Cardiac muscle cell (in vitro differentiated cells and primary cell): ENCODE results near the gene RSPH6A. TPM values are rescaled to one million over a fixed set of nuclear protein-coding genes. Genes with fewer than 3 reads are reported as not detected.

Source experiments
- DNase-seq, 2 donors: peaks; one replicate each; pipeline versions ENCODE4 v3.0.0 to v3.0.0-alpha.2; 2010 to 2017; ENCODE audit warnings: low read depth in 1 of 2, low spot score in 1 of 2
- H3K27ac ChIP-seq: fragments of 200-600 bp; sonication (generic); 2 replicates; pipeline ENCODE4 v1.5.1; 2016
- H3K27me3 ChIP-seq: fragments of 200-600 bp; sonication (generic); 2 replicates; pipeline ENCODE4 v1.6.0; 2016; ENCODE audit warnings: control low read depth
- H3K36me3 ChIP-seq: fragments of 200-600 bp; sonication (generic); 2 replicates; pipeline ENCODE4 v1.5.1; 2016; ENCODE audit warnings: control low read depth
- H3K4me1 ChIP-seq: fragments of 200-600 bp; sonication (generic); 2 replicates; pipeline ENCODE4 v1.8.1; 2017; ENCODE audit warnings: low read depth, mild to moderate bottlenecking, mixed run types
- H3K4me3 ChIP-seq: fragments of 200-600 bp; sonication (generic); 2 replicates; pipeline ENCODE4 v1.5.1; 2016; ENCODE audit warnings: mild to moderate bottlenecking
- H3K9me3 ChIP-seq: fragments of 200-600 bp; sonication (generic); 2 replicates; pipeline ENCODE4 v1.5.1; 2017; ENCODE audit warnings: low read depth, mild to moderate bottlenecking, control low read depth
- polyA plus RNA-seq: library from polyadenylated mRNA; unstranded; fragments of >200 nt; fragmentation: Nextera tagmentation; extraction: Ambion mirVana; gene quantifications from 2 replicates; pipeline ENCODE4 v1.2.1, GENCODE V29; 2016
- total RNA-seq: library from RNA; depleted of rRNA; stranded (reverse); fragments of >200 nt; gene quantifications from 2 replicates; pipeline ENCODE4 v1.2.3, GENCODE V29; 2016
- TF ChIP-seq, protein P1 (sequence below): IDR thresholded peaks from 2 replicates; pipeline ENCODE4 v1.5.1; 2012; ENCODE audit warnings: low read depth, mild to moderate bottlenecking, low read length

RSPH6A gene
- total and polyA plus RNA-seq, 2 experiments from 2014 or later = 0.27 to 0.45 TPM

DNA sequence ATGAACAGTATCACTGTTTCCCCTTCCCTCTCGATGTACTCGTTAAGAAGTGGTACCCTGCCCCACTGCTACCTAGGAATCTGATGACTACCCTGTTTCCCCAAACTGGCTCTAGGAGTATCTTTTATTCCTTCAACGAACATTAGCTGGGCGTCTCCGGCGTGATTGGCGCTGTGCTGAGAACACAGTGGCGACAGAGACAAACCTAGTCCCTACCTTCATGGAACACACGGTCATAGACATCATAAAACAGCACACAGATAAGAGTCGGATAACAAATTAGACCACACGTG is 47.1 kb upstream of the RSPH6A start:
- TF ChIP-seq, protein P1, sequence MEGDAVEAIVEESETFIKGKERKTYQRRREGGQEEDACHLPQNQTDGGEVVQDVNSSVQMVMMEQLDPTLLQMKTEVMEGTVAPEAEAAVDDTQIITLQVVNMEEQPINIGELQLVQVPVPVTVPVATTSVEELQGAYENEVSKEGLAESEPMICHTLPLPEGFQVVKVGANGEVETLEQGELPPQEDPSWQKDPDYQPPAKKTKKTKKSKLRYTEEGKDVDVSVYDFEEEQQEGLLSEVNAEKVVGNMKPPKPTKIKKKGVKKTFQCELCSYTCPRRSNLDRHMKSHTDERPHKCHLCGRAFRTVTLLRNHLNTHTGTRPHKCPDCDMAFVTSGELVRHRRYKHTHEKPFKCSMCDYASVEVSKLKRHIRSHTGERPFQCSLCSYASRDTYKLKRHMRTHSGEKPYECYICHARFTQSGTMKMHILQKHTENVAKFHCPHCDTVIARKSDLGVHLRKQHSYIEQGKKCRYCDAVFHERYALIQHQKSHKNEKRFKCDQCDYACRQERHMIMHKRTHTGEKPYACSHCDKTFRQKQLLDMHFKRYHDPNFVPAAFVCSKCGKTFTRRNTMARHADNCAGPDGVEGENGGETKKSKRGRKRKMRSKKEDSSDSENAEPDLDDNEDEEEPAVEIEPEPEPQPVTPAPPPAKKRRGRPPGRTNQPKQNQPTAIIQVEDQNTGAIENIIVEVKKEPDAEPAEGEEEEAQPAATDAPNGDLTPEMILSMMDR = no peak
- Histone ChIP-seq H3K27me3 (no peaks in the 10 kb centered on the region), H3K27ac (peak overlapping the region; percentile 82), H3K4me1 (no peaks in the 10 kb centered on the region), H3K36me3 (no peaks in the 10 kb centered on the region), H3K9me3 (no peaks in the 10 kb centered on the region), H3K4me3 (peak overlapping the region; percentile 80)
- no peak for DNase-seq

DNA sequence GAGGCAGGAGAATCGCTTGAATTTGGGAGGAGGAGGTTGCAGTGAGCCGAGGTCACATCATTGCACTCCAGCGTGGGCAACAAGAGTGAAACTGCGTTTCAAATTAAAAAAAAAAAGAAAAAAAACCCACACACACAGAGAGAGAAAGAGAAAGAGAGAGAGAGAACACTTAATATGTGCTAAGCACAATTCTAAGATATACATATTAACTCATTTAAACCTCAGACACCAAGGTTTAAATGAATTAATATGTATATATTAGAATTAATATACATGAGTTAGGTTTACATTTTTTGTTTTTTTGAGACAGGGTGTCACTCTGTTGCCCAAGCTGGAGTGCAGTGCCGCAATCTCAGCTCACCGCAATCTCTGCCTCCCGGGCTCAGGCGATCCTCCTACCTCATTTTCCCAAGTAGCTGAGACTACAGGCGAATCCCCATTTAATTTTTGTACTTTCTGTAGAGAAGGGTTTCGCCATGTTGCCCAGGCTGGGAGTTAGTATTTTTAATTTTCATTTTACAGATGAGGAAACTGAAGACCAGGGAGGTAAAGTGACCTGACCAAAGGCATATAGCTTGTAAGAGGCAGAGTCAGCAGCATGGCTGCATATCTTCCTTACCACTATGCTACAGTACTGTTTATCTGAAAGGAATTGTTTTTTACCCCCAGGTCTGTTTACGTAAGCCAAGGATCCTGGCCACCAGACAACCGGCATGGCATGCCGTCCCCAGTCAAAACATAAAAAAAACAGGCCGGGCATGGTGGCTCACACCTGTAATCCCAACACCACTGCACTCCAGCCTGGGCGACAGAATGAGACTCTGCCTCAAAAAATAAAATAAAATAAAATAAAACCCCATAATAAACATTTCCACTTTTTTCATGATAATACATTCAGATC is 45.5 kb upstream of the RSPH6A start:
- Histone ChIP-seq H3K4me1 (no peaks in the 10 kb centered on the region), H3K4me3 (no peak overlapping the region), H3K27ac (no peak overlapping the region), H3K9me3 (no peaks in the 10 kb centered on the region), H3K36me3 (no peaks in the 10 kb centered on the region), H3K27me3 (no peaks in the 10 kb centered on the region)
- TF ChIP-seq, protein P1 = no peak
- no peak for DNase-seq

DNA sequence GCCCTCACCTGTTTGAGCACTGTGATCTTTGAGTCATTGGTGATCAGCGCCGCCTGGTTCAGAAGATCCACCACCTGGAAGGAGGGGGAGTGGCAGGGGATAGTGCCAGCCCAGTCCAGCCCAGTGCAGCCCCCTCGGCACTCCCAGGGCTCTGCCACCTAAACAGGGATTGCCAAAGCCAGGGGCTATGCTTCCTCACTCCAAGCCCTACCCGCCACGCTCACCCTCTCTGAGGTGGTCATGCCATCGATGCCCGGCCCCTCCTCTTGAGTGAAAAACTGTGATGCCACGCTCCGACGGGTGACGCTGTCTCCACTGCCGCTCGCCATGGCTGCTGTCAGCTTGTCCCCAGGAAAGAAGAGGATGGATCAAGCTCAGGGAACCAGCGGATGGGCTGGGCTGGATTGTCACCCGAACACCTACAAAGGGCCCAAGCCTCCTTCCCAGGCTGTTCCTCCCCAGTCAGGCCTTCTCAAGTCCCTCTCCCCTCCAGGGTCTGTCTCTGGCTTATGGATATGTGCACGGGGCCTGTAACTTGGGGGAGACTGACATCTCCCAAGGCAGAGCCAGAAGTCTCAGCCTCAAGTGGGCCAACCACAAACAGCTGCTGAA is 39.2 kb upstream of the RSPH6A start:
- H3K27ac ChIP-seq = no peak overlapping the region
- H3K9me3 ChIP-seq = no peaks in the 10 kb centered on the region
- H3K27me3 ChIP-seq = no peaks in the 10 kb centered on the region
- DNase-seq = no peak
- peaks cover 27% of the 10 kb centered on the region for H3K36me3 ChIP-seq
- no peaks in the 10 kb centered on the region for H3K4me1 ChIP-seq
- H3K4me3 ChIP-seq = no peak overlapping the region
- TF ChIP-seq, protein P1 = no peak

DNA sequence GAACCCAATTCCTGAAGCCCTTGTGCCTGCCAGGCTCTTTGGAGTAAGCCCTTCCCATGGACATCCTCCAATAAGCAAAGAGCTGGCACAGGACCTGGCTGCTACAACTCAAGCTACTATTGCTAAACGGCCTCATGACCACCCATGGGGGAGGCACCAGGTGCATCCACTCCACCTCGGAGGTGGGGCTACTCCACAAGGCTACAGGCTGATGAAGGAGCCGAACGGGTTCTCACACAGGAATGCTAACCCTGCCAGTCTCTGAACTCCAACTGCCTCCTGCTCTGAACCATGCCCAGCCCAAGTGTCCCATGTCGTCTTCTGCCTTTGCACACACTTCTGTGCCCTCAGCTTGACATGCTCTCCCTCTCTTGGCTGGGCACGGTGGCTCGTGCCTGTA is 37.9 kb upstream of the RSPH6A start:
- H3K4me1 ChIP-seq = no peaks in the 10 kb centered on the region
- no peaks in the 10 kb centered on the region for H3K27me3 ChIP-seq
- DNase-seq = no peak
- H3K36me3 ChIP-seq = peaks cover 33% of the 10 kb centered on the region
- H3K9me3 ChIP-seq = no peaks in the 10 kb centered on the region
- no peak overlapping the region for H3K27ac ChIP-seq
- TF ChIP-seq, protein P1 = no peak
- H3K4me3 ChIP-seq = no peak overlapping the region

DNA sequence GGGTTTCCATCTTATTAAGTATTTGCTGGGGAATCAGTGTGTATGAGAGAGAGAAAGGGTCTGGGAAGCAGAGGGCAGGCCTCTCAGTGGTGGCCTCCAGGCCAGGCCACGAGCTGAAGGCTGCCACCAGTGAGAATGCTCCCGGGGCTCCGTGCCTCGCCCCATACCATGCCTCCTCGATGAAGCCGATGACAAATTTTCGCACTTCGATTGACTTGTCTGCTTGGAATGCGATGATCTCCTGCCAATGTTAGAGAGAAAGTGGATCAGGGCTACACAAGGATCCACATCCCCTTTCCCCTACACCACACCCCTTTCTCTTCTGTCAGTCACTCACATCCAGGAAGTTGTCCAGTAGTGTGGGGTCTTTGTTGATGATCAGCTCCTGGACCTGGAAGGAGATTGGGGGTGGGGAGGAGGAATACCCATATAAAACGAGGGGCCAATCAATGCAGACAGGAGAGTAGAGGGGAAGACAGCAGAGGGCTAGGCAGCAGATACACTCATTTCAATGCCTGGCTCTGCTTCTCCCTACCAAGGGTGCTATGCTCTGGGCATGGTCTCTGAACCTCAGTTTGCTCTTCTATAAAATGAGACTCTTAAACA is 37.1 kb upstream of the RSPH6A start:
- TF ChIP-seq, protein P1 = no peak
- H3K27ac ChIP-seq = no peak overlapping the region

More for the DNA sequence above, 37.1 kb upstream of the RSPH6A start:
- H3K36me3 ChIP-seq = peaks cover 41% of the 10 kb centered on the region
- no peak overlapping the region for H3K4me3 ChIP-seq
- H3K27me3 ChIP-seq = no peaks in the 10 kb centered on the region
- DNase-seq = no peak
- H3K4me1 ChIP-seq = no peaks in the 10 kb centered on the region
- no peaks in the 10 kb centered on the region for H3K9me3 ChIP-seq
